Esophagus muscularis mucosa (tissue), 4 donors: ENCODE measurements around the gene IMP3. TPM values are rescaled to one million over a fixed set of nuclear protein-coding genes. Genes with fewer than 3 reads are reported as not detected.

Experiments used
- DNase-seq: peaks from one replicate; pipeline ENCODE4 v3.0.0-alpha.2; 2017; ENCODE audit errors: extremely low spot score
- H3K27ac ChIP-seq, 4 donors: fragments of 200-600 bp; sonication (generic); replicated peaks in 1 of 4; 1 replicate in 3 of 4; 2 replicates in 1 of 4; pipeline ENCODE4 v1.5.1; 2016 to 2019; ENCODE audit warnings: mild to moderate bottlenecking in 1 of 4
- H3K27me3 ChIP-seq, 4 donors: fragments of 200-600 bp; sonication (generic); one replicate each; pipeline versions ENCODE4 v1.5.1 to v1.6.0; 2016 to 2019
- H3K36me3 ChIP-seq, 4 donors: fragments of 200-600 bp; sonication (generic); one replicate each; pipeline ENCODE4 v1.5.1; 2016 to 2019
- H3K4me1 ChIP-seq, 4 donors: fragments of 200-600 bp; sonication (generic); one replicate each; pipeline ENCODE4 v1.5.1; 2016 to 2019
- H3K4me3 ChIP-seq, 4 donors: fragments of 200-600 bp; sonication (generic); 1 replicate in 2 of 4; 2 replicates in 2 of 4; pipeline ENCODE4 v1.5.1; 2016 to 2019; ENCODE audit warnings: mild to moderate bottlenecking in 4 of 4, moderate library complexity in 1 of 4
- H3K9me3 ChIP-seq, 4 donors: fragments of 200-600 bp; sonication (generic); 1 replicate in 3 of 4; 2 replicates in 1 of 4; pipeline ENCODE4 v1.5.1; 2016 to 2019
- CTCF ChIP-seq, 3 experiments: fragments of 200-600 bp in 2 of 3; fragments of 450-650 bp in 1 of 3; sonication (generic) in 2 of 3; IDR thresholded peaks; one replicate each; pipeline ENCODE4 v1.5.1; 2017 to 2019; ENCODE audit warnings: antibody characterized with exemption in 3 of 3, mild to moderate bottlenecking in 2 of 3, moderate library complexity in 1 of 3
- EP300 ChIP-seq: sonication (generic); formaldehyde crosslinking; IDR thresholded peaks from one replicate; pipeline ENCODE4 v1.6.1; 2017; ENCODE audit warnings: antibody characterized with exemption
- POLR2A ChIP-seq: fragments of 450-650 bp; IDR thresholded peaks from one replicate; pipeline ENCODE4 v1.6.1; 2017; ENCODE audit warnings: antibody characterized with exemption, moderate library complexity, mild to moderate bottlenecking, low read depth
- POLR2AphosphoS5 ChIP-seq, 2 donors: sonication (generic); formaldehyde crosslinking; IDR thresholded peaks; one replicate each; pipeline ENCODE4 v1.6.1; 2017; ENCODE audit warnings: antibody characterized with exemption in 2 of 2
- WGBS: methylation state at CpG from one replicate; pipeline ENCODE4 v1.1.5; 2018; 5-methylcytosine and 5-hydroxymethylcytosine counted together
- intact Hi-C: fragments of 100-400 bp; cut with DNase I; formaldehyde crosslinking; loops from one replicate; pipeline ENCODE4 v1.15.1; 2023
- total RNA-seq, 4 donors: library from RNA; depleted of rRNA; stranded (reverse); fragments of >200 nt; gene quantifications; one replicate each; pipeline versions ENCODE4 v1.1.0 to v1.2.1, GENCODE V29; 2016

Gene IMP3
- total RNA-seq, 4 donors from 2014 or later = 49.0 to 83.5 (median 62.1) TPM

GRCh38 chr15:75671730-75672602 is 31.9 kb upstream of the IMP3 start:
- no peak for TF ChIP-seq POLR2A
- TF ChIP-seq CTCF (IDR thresholded peaks at IDR 0.05) = no peak
- peak in 1 of 2 donors; percentile 64 for TF ChIP-seq POLR2AphosphoS5 (IDR thresholded peaks at IDR 0.05)
- TF ChIP-seq EP300 = no peak
- Histone ChIP-seq H3K4me3 (no peak overlapping the region), H3K27ac (peak overlapping the region; percentile 78 to 88 (median 87)), H3K27me3 (no peaks in the 10 kb centered on the region), H3K4me1 (peaks cover 37 to 79% (median 78%) of the 10 kb centered on the region in 4 donors), H3K36me3 (peaks cover 0 to 29% (median 13%) of the 10 kb centered on the region in 4 donors), H3K9me3 (no peaks in the 10 kb centered on the region)
- 66% methylated on average over 11 of the region's 11 CpGs for WGBS
- intact Hi-C loops = no loop called here
- DNase-seq = no peak

GRCh38 chr15:75669879-75670212 is 29.8 kb upstream of the IMP3 start:
- TF ChIP-seq POLR2A (no peak), POLR2AphosphoS5 (IDR thresholded peaks at IDR 0.05) (peak in 1 of 2 donors; percentile 2), EP300 (no peak), CTCF (IDR thresholded peaks at IDR 0.05) (no peak)
- WGBS = 85% methylated on average over 6 of the region's 6 CpGs
- Histone ChIP-seq H3K27ac (peak overlapping the region in 1 of 4 donors; percentile 11), H3K27me3 (no peaks in the 10 kb centered on the region), H3K4me3 (no peak overlapping the region), H3K4me1 (peaks cover 46 to 75% (median 70%) of the 10 kb centered on the region in 4 donors), H3K36me3 (peaks cover 0 to 8% (median 0%) of the 10 kb centered on the region in 4 donors), H3K9me3 (no peaks in the 10 kb centered on the region)
- DNase-seq = no peak
- intact Hi-C loops = no loop called here

GRCh38 chr15:75669191-75669878 is 29.3 kb upstream of the IMP3 start:
- Histone ChIP-seq H3K27me3 (no peaks in the 10 kb centered on the region), H3K4me3 (no peak overlapping the region), H3K27ac (peak overlapping the region in 2 of 4 donors; percentile 11 to 25), H3K4me1 (peaks cover 45 to 70% (median 65%) of the 10 kb centered on the region in 4 donors), H3K36me3 (peaks cover 0 to 3% (median 0%) of the 10 kb centered on the region in 4 donors), H3K9me3 (no peaks in the 10 kb centered on the region)
- no peak for DNase-seq
- intact Hi-C loops = no loop called here
- WGBS = 77% methylated on average over 7 of the region's 14 CpGs
- TF ChIP-seq POLR2A = no peak
- no peak for TF ChIP-seq CTCF (IDR thresholded peaks at IDR 0.05)
- no peak for TF ChIP-seq POLR2AphosphoS5 (IDR thresholded peaks at IDR 0.05)
- no peak for TF ChIP-seq EP300

- Histone ChIP-seq H3K27ac (peak overlapping the region; percentile 54 to 75 (median 69)), H3K4me3 (no peak overlapping the region), H3K9me3 (no peaks in the 10 kb centered on the region), H3K27me3 (no peaks in the 10 kb centered on the region), H3K4me1 (peaks cover 26 to 55% (median 49%) of the 10 kb centered on the region in 4 donors), H3K36me3 (peaks cover 0 to 13% (median 3%) of the 10 kb centered on the region in 4 donors)
- TF ChIP-seq CTCF (IDR thresholded peaks at IDR 0.05) (no peak), POLR2AphosphoS5 (IDR thresholded peaks at IDR 0.05) (peak; percentile 78)
- no peak for DNase-seq
- 56% methylated on average over 9 of the region's 15 CpGs for WGBS
- intact Hi-C loops = no loop called here
These were observed 26.9 kb upstream of the IMP3 start for GRCh38 chr15:75666823-75667501.
